GM12872 (cell line): ENCODE data around the gene OR2A5.
A peak's percentile ranks its signal among the peaks of the same experiment; 100 is the strongest.

ENCODE experiments used
- CTCF ChIP-seq: IDR thresholded peaks from 3 replicates; pipeline ENCODE4 v1.5.1; 2011; ENCODE audit warnings: low read depth, mild to moderate bottlenecking, low read length, moderate library complexity; ENCODE audit not compliant: insufficient read depth

The OR2A5 gene

GRCh38 chr7:144036302-144036885 lies 12.4 kb upstream of the OR2A5 start:
- no peak for TF ChIP-seq CTCF

GRCh38 chr7:144037414-144038035 lies 11.2 kb upstream of the OR2A5 start:
- no peak for TF ChIP-seq CTCF

DNA sequence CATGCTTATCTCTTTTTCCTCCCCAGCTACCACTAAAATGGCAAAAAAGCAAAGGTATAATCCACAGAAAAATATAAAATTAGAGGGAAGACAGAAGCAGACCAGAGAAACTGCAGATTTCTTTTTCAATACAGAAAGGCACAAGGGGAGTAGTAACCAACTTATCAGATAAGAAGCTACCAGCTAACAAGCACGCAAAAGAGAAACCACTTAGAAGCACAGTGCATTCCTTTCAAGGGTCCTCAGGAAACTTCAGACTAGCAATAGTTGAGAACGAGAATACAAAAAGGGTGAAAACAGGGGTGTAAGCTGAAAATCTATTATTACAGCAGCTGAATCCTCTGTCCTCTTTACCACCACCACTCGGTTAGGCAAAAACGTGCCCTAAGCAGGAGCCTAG lies 9.9 kb upstream of the OR2A5 start:
- TF ChIP-seq CTCF, result no peak

GRCh38 chr7:144049491-144049890 lies 743 bp downstream of the OR2A5 start:
- no peak for TF ChIP-seq CTCF

- no peak for TF ChIP-seq CTCF
Observed at GRCh38 chr7:144050093-144050492, 1.3 kb downstream of the OR2A5 start.

DNA sequence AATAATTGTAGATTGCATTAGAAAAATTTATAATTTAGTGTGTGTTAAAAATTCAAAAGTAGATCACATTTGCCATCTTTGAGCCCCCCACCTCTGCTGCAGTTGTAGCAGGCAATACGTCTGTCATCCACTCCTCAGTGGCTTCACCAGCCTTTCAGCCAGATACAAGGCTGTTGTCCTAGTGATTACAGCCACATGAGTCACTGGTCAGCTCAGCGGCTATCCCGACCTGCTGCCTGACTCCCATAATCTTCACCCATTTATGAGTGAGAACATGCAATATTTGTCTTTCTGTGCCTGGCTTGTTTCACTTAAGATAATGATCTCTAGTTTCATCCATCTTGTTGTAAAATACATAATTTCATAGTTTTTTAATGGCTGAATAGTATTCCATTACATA lies 9.2 kb downstream of the OR2A5 start:
- TF ChIP-seq CTCF, result no peak

GRCh38 chr7:144063710-144064109 lies 15.0 kb downstream of the OR2A5 start:
- TF ChIP-seq CTCF, result peak; percentile 62
